Measurements from ENCODE around the gene SVIL.

SVIL gene

GRCh38 chr10:29409241-29410054 is 225.3 kb downstream of the SVIL start:
- peak; percentile 36 for DNase-seq

GRCh38 chr10:29408847-29409240 is 225.9 kb downstream of the SVIL start:
- no peak for DNase-seq
